Lower lobe of right lung (tissue), 2 donors: ENCODE results near the gene CDK4. TPM values are rescaled to one million over a fixed set of nuclear protein-coding genes. Genes with fewer than 3 reads are reported as not detected.

Source experiments
- ATAC-seq, 2 donors: fragments of 200-7000 bp; cut with Tn5 transposase; one replicate each; pipeline ENCODE4 v1.9.1; 2020 to 2022; ENCODE audit warnings: mild to moderate bottlenecking in 2 of 2, moderate library complexity in 2 of 2
- DNase-seq: peaks from one replicate; pipeline ENCODE4 v3.0.0-alpha.2; 2020
- H3K27ac ChIP-seq: fragments of 200-600 bp; one replicate; pipeline ENCODE4 v1.8.0; 2022
- H3K27me3 ChIP-seq: fragments of 200-600 bp; one replicate; pipeline ENCODE4 v1.8.0; 2022; ENCODE audit warnings: low read depth
- H3K36me3 ChIP-seq: fragments of 200-600 bp; one replicate; pipeline ENCODE4 v1.8.0; 2022; ENCODE audit warnings: mild to moderate bottlenecking
- H3K4me1 ChIP-seq: fragments of 200-600 bp; one replicate; pipeline ENCODE4 v1.8.0; 2022
- H3K4me3 ChIP-seq: fragments of 200-600 bp; one replicate; pipeline ENCODE4 v1.8.0; 2022; ENCODE audit warnings: mild to moderate bottlenecking
- H3K9me3 ChIP-seq: fragments of 200-600 bp; one replicate; pipeline ENCODE4 v1.8.0; 2022
- CTCF ChIP-seq: fragments of 200-600 bp; IDR thresholded peaks from one replicate; pipeline ENCODE4 v1.8.0; 2022; ENCODE audit warnings: antibody characterized with exemption, mild to moderate bottlenecking
- intact Hi-C: fragments of 100-400 bp; cut with DNase I; formaldehyde crosslinking; loops from one replicate; pipeline ENCODE4 v1.11.0; 2022
- total RNA-seq: library from RNA; stranded (reverse); fragmentation: NEBNext Ultra II Directional; extraction: Animal tissue kit (Norgen Biotek cat#: 25700); gene quantifications from one replicate; pipeline ENCODE4 v1.2.1, GENCODE V29; 2021
- donor health status: DM: no; HTN: yes; CAD: no; lungs with severe emphysema.

CDK4 gene
- total RNA-seq, 1 donor from 2014 or later = 68.4 TPM

GRCh38 chr12:57758552-57759359 lies 6.6 kb upstream of the CDK4 start:
- no peak overlapping the region for H3K4me3 ChIP-seq
- no peak for DNase-seq
- intact Hi-C loops = no loop called here

GRCh38 chr12:57757771-57758170 lies 5.7 kb upstream of the CDK4 start:
- ATAC-seq = no peak
- TF ChIP-seq CTCF = no peak
- no peak for DNase-seq
- no peak overlapping the region for H3K27ac ChIP-seq
- peaks cover 22% of the 10 kb centered on the region for H3K36me3 ChIP-seq
- H3K9me3 ChIP-seq = no peaks in the 10 kb centered on the region
- intact Hi-C loops = no loop called here
- no peak overlapping the region for H3K4me3 ChIP-seq
- H3K27me3 ChIP-seq = no peaks in the 10 kb centered on the region
- H3K4me1 ChIP-seq = peaks cover 32% of the 10 kb centered on the region

More at GRCh38 chr12:57758552-57759359, 6.6 kb upstream of the CDK4 start:
- no peak for ATAC-seq
- Histone ChIP-seq H3K4me1 (peaks cover 22% of the 10 kb centered on the region), H3K27me3 (peaks cover 6% of the 10 kb centered on the region), H3K27ac (no peak overlapping the region), H3K36me3 (peaks cover 22% of the 10 kb centered on the region), H3K9me3 (no peaks in the 10 kb centered on the region)
- TF ChIP-seq CTCF = no peak

GRCh38 chr12:57756406-57757341 lies 4.6 kb upstream of the CDK4 start:
- TF ChIP-seq CTCF = peak; percentile 63
- Histone ChIP-seq H3K4me1 (peaks cover 36% of the 10 kb centered on the region), H3K27me3 (no peaks in the 10 kb centered on the region), H3K36me3 (peaks cover 22% of the 10 kb centered on the region), H3K27ac (no peak overlapping the region), H3K4me3 (peak overlapping the region; percentile 64), H3K9me3 (no peaks in the 10 kb centered on the region)
- peak; percentile 72 for DNase-seq
- ATAC-seq = no peak
- intact Hi-C loops = no loop called here

GRCh38 chr12:57755454-57756372 lies 3.6 kb upstream of the CDK4 start:
- no peak for TF ChIP-seq CTCF
- Histone ChIP-seq H3K9me3 (no peaks in the 10 kb centered on the region), H3K4me1 (peaks cover 46% of the 10 kb centered on the region), H3K27ac (peak overlapping the region; percentile 78), H3K36me3 (peaks cover 23% of the 10 kb centered on the region), H3K4me3 (peak overlapping the region; percentile 64), H3K27me3 (no peaks in the 10 kb centered on the region)
- intact Hi-C loops = no loop called here
- peak; percentile 66 for DNase-seq
- ATAC-seq = peak; percentile 0 to 2

GRCh38 chr12:57755194-57755453 lies 3.0 kb upstream of the CDK4 start:
- Histone ChIP-seq H3K27ac (peak overlapping the region; percentile 78), H3K4me3 (peak overlapping the region; percentile 64), H3K27me3 (no peaks in the 10 kb centered on the region), H3K4me1 (peaks cover 51% of the 10 kb centered on the region), H3K9me3 (no peaks in the 10 kb centered on the region), H3K36me3 (peaks cover 29% of the 10 kb centered on the region)
- no peak for DNase-seq
- no peak for ATAC-seq
- TF ChIP-seq CTCF = no peak
- intact Hi-C loops = no loop called here
